Measurements from ENCODE around the gene PTF1A. TPM values are rescaled to one million over a fixed set of nuclear protein-coding genes. Genes with fewer than 3 reads are reported as not detected.

Gene PTF1A
- total RNA-seq, 1 donor from 2014 or later, result not detected

GRCh38 chr10:23198940-23199767 lies 7.0 kb downstream of the PTF1A start:
- no peaks in the 10 kb centered on the region for H3K9me3 ChIP-seq (replicated peaks)
- peak overlapping the region; percentile 44 for H3K4me3 ChIP-seq
- peaks cover 100% of the 10 kb centered on the region for H3K27me3 ChIP-seq (ENCODE audit: low read depth)
- no peaks in the 10 kb centered on the region for H3K36me3 ChIP-seq
- intact Hi-C loops (cut with micrococcal nuclease), result no loop called here
- no peak for TF ChIP-seq CTCF (IDR thresholded peaks at IDR 0.05; ENCODE audit: borderline replicate concordance)
- H3K4me1 ChIP-seq, result peaks cover 11% of the 10 kb centered on the region
- H3K27ac ChIP-seq (replicated peaks), result no peak overlapping the region
- no peak for DNase-seq

GRCh38 chr10:23199768-23200511 lies 7.8 kb downstream of the PTF1A start:
- no peaks in the 10 kb centered on the region for H3K36me3 ChIP-seq
- H3K4me1 ChIP-seq, result peaks cover 6% of the 10 kb centered on the region
- H3K9me3 ChIP-seq (replicated peaks), result no peaks in the 10 kb centered on the region
- no peak overlapping the region for H3K4me3 ChIP-seq
- no peak for DNase-seq
- H3K27me3 ChIP-seq (ENCODE audit: low read depth), result peaks cover 100% of the 10 kb centered on the region
- no peak for TF ChIP-seq CTCF (IDR thresholded peaks at IDR 0.05; ENCODE audit: borderline replicate concordance)
- intact Hi-C loops (cut with micrococcal nuclease), result no loop called here
- H3K27ac ChIP-seq (replicated peaks), result no peak overlapping the region

DNA sequence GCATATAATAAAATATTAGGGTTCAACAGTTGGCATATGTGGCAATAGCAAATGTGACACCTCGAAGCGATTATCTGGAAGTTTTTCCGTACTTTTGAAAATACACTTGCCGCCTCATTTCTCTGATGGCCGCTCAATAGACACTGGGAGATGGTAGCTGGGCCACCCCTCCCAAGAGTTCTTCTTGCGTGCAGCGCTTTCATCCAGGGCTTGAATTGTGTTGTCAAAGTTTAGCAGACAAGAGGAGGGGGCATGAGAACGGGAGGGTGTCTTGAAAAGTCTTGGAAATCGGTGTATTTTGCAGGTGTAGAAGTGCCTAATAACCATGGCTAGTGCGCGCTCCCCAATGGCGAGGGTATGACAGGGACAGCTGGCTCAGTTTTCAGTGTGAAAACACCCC lies 8.5 kb downstream of the PTF1A start:
- Histone ChIP-seq H3K4me1 (no peaks in the 10 kb centered on the region), H3K27ac (replicated peaks) (no peak overlapping the region), H3K9me3 (replicated peaks) (no peaks in the 10 kb centered on the region), H3K27me3 (ENCODE audit: low read depth) (peaks cover 99% of the 10 kb centered on the region), H3K36me3 (no peaks in the 10 kb centered on the region), H3K4me3 (no peak overlapping the region)
- no peak for DNase-seq
- no peak for TF ChIP-seq CTCF (IDR thresholded peaks at IDR 0.05; ENCODE audit: borderline replicate concordance)
- intact Hi-C loops (cut with micrococcal nuclease), result no loop called here

DNA sequence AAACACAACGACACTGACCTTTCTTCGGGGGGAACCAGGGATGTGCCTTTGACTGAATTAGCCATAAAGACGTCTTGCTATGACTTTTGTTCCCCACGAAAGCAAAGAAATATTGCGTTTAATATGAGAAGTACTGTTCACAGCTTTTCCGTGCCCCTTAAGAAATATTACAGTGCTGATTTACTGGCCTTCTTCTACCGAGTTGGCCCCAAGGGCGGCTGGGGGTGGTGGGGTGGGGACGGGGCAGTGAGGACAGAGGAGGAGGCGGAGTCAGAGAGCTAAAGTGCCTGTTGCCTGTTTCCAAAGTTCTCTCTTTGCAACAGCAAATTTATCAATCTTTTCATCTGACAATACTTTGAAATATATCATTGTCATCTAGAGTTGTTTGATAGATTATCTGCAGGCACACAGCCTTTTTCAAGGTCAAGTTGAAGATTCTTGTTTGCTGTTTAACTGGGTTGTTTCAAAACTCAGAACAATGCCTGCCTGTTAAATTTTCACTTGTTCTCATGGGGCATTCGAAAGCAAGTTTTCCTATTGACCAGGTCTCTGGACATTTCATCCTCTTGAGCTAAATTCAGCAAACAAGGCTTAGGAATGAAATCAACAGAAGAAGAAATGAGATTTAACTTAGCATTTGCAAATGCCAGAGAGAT lies 9.0 kb downstream of the PTF1A start:
- intact Hi-C loops (cut with micrococcal nuclease), result no loop called here
- H3K36me3 ChIP-seq, result no peaks in the 10 kb centered on the region
- H3K9me3 ChIP-seq (replicated peaks), result no peaks in the 10 kb centered on the region
- no peak overlapping the region for H3K27ac ChIP-seq (replicated peaks)
- no peak for DNase-seq
- H3K27me3 ChIP-seq (ENCODE audit: low read depth), result peaks cover 99% of the 10 kb centered on the region
- H3K4me3 ChIP-seq, result no peak overlapping the region
- no peak for TF ChIP-seq CTCF (IDR thresholded peaks at IDR 0.05; ENCODE audit: borderline replicate concordance)
- no peaks in the 10 kb centered on the region for H3K4me1 ChIP-seq

DNA sequence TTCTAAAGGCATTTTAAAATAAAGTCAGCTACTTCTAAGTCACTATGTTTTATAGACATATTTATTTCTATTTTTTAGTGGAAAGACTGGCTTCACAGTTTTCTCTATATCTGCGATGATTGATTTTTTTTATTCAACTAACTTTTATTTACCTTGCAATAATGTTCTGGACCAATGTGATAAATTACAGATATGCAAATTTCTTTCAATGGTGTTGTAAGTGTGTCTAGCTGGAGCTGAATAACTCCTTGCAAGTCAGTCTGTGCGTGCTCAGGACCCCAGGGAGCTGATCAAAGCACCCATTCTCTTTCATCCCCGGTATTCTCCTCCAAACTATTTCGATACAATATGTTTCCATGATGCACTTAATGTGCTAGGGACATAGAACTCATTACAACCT lies 9.7 kb downstream of the PTF1A start:
- no peak for DNase-seq
- Histone ChIP-seq H3K9me3 (replicated peaks) (no peaks in the 10 kb centered on the region), H3K27me3 (ENCODE audit: low read depth) (peaks cover 99% of the 10 kb centered on the region), H3K4me1 (no peaks in the 10 kb centered on the region), H3K4me3 (no peak overlapping the region), H3K36me3 (no peaks in the 10 kb centered on the region), H3K27ac (replicated peaks) (no peak overlapping the region)
- intact Hi-C loops (cut with micrococcal nuclease), result no loop called here
- no peak for TF ChIP-seq CTCF (IDR thresholded peaks at IDR 0.05; ENCODE audit: borderline replicate concordance)
